ENCODE data around the gene PPP2R3C. TPM values are rescaled to one million over a fixed set of nuclear protein-coding genes. Genes with fewer than 3 reads are reported as not detected.

Gene PPP2R3C
- total RNA-seq, 1 experiment from 2014 or later, result 19.6 TPM

GRCh38 chr14:35079742-35080141, 42.0 kb downstream of the PPP2R3C start:
- BruUV-seq (replicated peaks), result no TSS peak
- ChIA-PET CTCF (no interaction called here), POLR2A (no interaction called here)
- ATAC-seq (no peak), DNase-seq (ENCODE audit: low read depth, low spot score) (no peak)
- Histone ChIP-seq H3K4me1 (ENCODE audit: control insufficient read depth, insufficient read depth, low read length) (no peaks in the 10 kb centered on the region), H3K27ac (ENCODE audit: low read length) (no peak overlapping the region), H3K9me3 (ENCODE audit: control insufficient read depth, insufficient read depth, low read depth, low read length) (no peaks in the 10 kb centered on the region), H3K27me3 (ENCODE audit: control insufficient read depth, insufficient read depth, low read length) (no peaks in the 10 kb centered on the region), H3K36me3 (ENCODE audit: control insufficient read depth, insufficient read depth, low read length) (peaks cover 13% of the 10 kb centered on the region), H3K4me3 (ENCODE audit: low read depth in 2 of 2, low read length in 2 of 2) (no peak overlapping the region)
- TF ChIP-seq CTCF (IDR thresholded peaks at IDR 0.05) (no peak), REST (IDR thresholded peaks at IDR 0.05; ENCODE audit: insufficient read depth in 1 of 2, low read depth in 2 of 2, low read length in 1 of 2) (no peak), TCF7L2 (IDR thresholded peaks at IDR 0.05; ENCODE audit: low read depth, low read length) (no peak), SIN3A (IDR thresholded peaks at IDR 0.05; ENCODE audit: borderline replicate concordance, insufficient read depth, low read depth, low read length) (no peak), POLR2AphosphoS5 (IDR thresholded peaks at IDR 0.05; ENCODE audit: low read depth, low read length) (no peak)
- in situ Hi-C loops (cut with HindIII; ENCODE audit: low pct_unique_long_range_greater_than_20kb, low sequenced_read_pairs) (no loop called here), intact Hi-C loops (cut with micrococcal nuclease; ENCODE audit: unreplicated experiment) (no loop called here)

GRCh38 chr14:35078082-35078481, 43.7 kb downstream of the PPP2R3C start:
- H3K9me3 ChIP-seq (ENCODE audit: control insufficient read depth, insufficient read depth, low read depth, low read length), result no peaks in the 10 kb centered on the region
- no TSS peak for BruUV-seq (replicated peaks)

More at GRCh38 chr14:35078082-35078481, 43.7 kb downstream of the PPP2R3C start:
- POLR2A ChIA-PET, result no interaction called here
- ATAC-seq (no peak), DNase-seq (ENCODE audit: low read depth, low spot score) (no peak)
- in situ Hi-C loops (cut with HindIII; ENCODE audit: low pct_unique_long_range_greater_than_20kb, low sequenced_read_pairs) (no loop called here), intact Hi-C loops (cut with micrococcal nuclease; ENCODE audit: unreplicated experiment) (no loop called here)
- Histone ChIP-seq H3K36me3 (ENCODE audit: control insufficient read depth, insufficient read depth, low read length) (peaks cover 13% of the 10 kb centered on the region), H3K4me1 (ENCODE audit: control insufficient read depth, insufficient read depth, low read length) (no peaks in the 10 kb centered on the region), H3K27me3 (ENCODE audit: control insufficient read depth, insufficient read depth, low read length) (no peaks in the 10 kb centered on the region), H3K27ac (ENCODE audit: low read length) (no peak overlapping the region), H3K4me3 (ENCODE audit: low read depth in 2 of 2, low read length in 2 of 2) (no peak overlapping the region)
- TF ChIP-seq TCF7L2 (IDR thresholded peaks at IDR 0.05; ENCODE audit: low read depth, low read length), result no peak
- TF ChIP-seq CTCF (IDR thresholded peaks at IDR 0.05), result no peak
- TF ChIP-seq SIN3A (IDR thresholded peaks at IDR 0.05; ENCODE audit: borderline replicate concordance, insufficient read depth, low read depth, low read length), result no peak
- TF ChIP-seq POLR2AphosphoS5 (IDR thresholded peaks at IDR 0.05; ENCODE audit: low read depth, low read length), result no peak
- TF ChIP-seq REST (IDR thresholded peaks at IDR 0.05; ENCODE audit: insufficient read depth in 1 of 2, low read depth in 2 of 2, low read length in 1 of 2), result no peak
- CTCF ChIA-PET, result interaction anchor here (0.6 kb wide), 1 partner anchor 14 kb away, joined by 3 read pairs; no protein-coding TSS in a partner anchor

Data from Panc1 (cell line).